KBM-7 (cell line): ENCODE results near the gene KCNB1.
A peak's percentile ranks its signal among the peaks of the same experiment; 100 is the strongest.

Experiments
- DNase-seq: peaks from one replicate; pipeline ENCODE4 v3.0.0-alpha.2; 2015
- in situ Hi-C: fragments of 300-500 bp; cut with MboI; formaldehyde crosslinking; loops from 2 replicates; pipeline ENCODE4 v1.14.3; 2020; ENCODE audit warnings: low sequenced_read_pairs, low pct_unique_long_range_greater_than_20kb, mixed read lengths

Gene KCNB1

GRCh38 chr20:49482621-49483017 is at the start of gene KCNB1:
Gene KCNB1 (minus strand): TSS chr20:49482668. CDS start chr20:49482480, 188 bp downstream.
- in situ Hi-C loops: no loop called here
- peak; percentile 69 for DNase-seq

DNA sequence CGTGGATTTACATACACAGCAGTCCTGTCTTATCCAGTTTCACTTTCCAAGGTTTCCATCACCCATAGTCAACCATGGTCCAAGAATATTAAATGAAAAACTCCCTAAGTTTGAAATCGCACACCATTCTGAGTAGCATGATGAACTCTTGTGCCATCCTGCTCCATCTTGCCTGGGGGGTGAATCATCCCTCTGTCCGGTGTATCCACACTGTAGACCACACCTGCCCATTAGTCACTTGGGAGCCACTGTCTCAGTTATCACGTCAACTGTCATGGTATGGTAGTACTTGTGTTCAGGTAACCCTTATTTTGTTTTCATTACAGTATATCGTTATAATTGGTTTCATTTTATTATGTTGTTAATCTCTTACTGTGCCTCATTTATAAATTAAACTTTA is 47.0 kb upstream of the KCNB1 start:
- in situ Hi-C loops: no loop called here
- no peak for DNase-seq

DNA sequence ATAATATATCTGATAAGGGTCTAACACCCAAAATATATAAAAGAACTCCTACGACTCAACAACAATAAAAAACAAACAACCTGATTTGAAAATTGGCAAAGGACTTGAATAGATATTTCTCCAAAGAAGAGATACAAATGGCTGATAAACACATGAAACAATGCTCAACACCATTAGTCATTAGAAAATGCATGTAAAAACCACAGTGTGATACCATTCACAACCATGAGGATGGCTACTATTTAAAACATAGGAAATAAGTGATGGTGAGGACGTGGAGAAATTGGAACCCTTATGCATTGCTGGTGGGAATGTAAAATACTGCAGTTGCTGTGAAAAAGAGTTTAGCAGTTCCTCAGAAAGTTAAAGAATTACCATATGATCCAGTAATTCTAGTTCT is 44.1 kb upstream of the KCNB1 start:
- no peak for DNase-seq
- in situ Hi-C loops: no loop called here

- in situ Hi-C loops: no loop called here
- no peak for DNase-seq
Measured at GRCh38 chr20:49526056-49526455, 43.6 kb upstream of the KCNB1 start.

DNA sequence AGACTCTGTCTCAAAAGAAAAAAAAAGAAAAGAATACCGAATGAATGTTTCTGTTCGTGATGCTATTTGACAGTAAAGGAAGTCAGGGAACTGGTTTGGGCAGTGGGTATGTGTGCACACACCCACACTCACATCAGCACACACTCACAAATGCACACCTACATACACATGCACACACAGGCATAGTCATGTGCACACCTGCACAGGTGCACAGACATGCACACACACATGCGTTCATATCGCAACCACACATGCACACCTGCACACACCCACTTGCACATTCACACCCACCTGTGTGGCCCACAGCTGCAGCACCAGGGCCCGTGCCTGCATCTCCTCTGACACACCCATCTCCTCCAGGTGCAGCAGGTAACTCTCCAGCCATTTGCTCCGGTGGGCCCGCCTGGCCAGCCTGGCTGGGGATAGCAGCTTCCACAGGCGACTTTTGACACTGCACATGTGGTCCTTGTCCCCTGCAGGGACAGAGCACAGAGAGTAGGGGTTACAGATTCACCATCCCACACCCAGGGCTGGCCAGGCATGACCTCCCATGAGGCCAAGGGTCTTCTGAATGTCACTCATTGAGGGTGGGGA is 41.4 kb upstream of the KCNB1 start:
- in situ Hi-C loops: loop anchor here (25.0 kb wide), 1 partner anchor 187 kb away; no protein-coding TSS in a partner anchor
- DNase-seq: no peak

GRCh38 chr20:49521356-49521755 is 38.9 kb upstream of the KCNB1 start:
- no peak for DNase-seq
- in situ Hi-C loops: loop anchor here (25.0 kb wide), 1 partner anchor 184 kb away; no protein-coding TSS in a partner anchor

DNA sequence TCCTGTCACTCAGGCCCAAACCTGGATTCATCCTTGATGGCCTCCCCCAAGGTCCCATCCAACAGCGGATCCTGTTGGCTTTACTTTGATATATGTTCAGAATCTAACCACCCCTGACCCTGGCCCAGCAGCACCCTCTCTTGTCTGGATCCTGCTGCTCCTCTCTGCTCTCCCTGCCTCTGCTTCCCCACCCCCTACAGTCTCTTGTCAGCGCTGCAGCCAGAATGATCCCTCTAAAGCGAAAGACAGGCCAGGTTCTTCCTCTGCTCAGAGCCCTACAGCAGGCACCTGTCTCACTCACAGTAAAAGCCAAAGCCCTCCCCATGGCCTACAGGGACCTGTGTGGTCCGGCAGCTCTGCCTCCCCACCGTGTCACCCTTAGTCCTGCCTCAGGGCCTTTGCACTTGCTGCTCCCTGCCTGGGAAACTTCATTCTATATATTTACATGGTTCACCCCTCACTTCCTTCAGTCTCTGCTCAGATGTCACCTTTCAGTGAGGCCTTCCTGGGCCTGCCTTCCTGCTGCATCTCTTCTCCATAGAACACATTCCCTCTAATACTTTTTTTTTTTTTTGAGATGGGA is 37.4 kb upstream of the KCNB1 start:
- no peak for DNase-seq
- in situ Hi-C loops: loop anchor here (25.0 kb wide), 1 partner anchor 183 kb away; no protein-coding TSS in a partner anchor

- no peak for DNase-seq
- in situ Hi-C loops: loop anchor here (25.0 kb wide), 1 partner anchor 182 kb away; no protein-coding TSS in a partner anchor
Measured at GRCh38 chr20:49519212-49519712, 36.8 kb upstream of the KCNB1 start.

- in situ Hi-C loops: loop anchor here (25.0 kb wide), 1 partner anchor 181 kb away; no protein-coding TSS in a partner anchor
- DNase-seq: no peak
Measured at GRCh38 chr20:49518576-49518975, 36.1 kb upstream of the KCNB1 start.

DNA sequence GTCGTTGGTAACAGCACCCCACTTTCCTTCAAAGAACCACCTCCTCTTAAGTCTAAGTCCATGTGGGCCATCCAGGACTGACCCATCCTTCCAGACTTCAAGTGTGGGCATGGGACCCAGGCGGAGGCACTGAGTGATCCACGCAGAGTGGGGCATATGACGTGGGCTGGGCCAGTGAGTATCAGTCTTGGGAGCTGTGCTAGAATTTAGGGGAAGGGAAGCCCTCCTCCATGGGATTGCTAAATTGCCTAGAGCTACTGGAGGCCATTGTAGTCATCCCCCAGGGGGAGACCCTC is 35.3 kb upstream of the KCNB1 start:
- DNase-seq: no peak
- in situ Hi-C loops: loop anchor here (25.0 kb wide), 1 partner anchor 180 kb away; no protein-coding TSS in a partner anchor

DNA sequence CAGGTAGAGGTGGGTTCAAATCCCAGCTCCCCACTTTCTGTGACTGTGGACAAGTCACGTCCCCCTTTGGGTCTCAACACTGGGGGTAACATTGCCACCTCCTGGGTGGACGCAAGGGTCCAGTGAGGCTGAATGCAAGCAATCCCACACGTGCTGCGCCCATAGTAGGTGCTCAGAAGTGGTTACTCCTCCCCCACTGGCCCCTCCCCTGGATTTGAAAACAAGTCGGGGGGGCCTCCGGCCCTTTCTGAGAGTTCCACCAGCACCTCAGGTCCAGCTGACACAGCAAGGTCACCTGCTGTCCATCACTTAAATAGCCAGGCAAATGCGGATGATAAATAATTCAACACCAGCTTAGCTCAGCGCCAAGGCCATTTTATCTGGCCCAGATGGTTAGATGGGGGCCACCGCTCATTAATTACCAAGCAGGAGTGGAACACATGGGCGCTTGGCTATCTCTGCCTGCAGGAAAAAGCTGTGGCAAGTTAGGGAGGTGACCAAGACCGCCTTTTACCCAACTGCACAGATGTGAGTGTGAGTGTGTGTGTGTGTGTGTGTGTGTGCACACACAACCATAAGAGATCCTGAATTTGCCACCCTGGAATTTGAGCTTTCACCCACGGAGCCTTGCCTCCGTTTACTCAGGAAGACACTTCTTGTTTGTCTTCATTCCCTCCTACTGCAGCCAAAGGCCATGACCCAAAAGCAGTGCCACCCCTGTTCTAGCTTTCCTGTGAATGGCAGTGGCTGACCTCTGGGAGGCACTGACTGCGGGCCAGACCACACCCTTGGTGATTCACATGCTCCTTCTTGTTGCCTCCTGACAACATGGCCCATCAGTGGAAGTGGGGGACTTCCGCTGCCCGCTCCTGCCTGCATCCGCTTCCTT is 34.7 kb upstream of the KCNB1 start:
- in situ Hi-C loops: loop anchor here (25.0 kb wide), 1 partner anchor 180 kb away; no protein-coding TSS in a partner anchor
- DNase-seq: no peak

- in situ Hi-C loops: loop anchor here (25.0 kb wide), 1 partner anchor 178 kb away; no protein-coding TSS in a partner anchor
- DNase-seq: no peak
Measured at GRCh38 chr20:49515586-49515985, 33.1 kb upstream of the KCNB1 start.

GRCh38 chr20:49513517-49513916 is 31.0 kb upstream of the KCNB1 start:
- DNase-seq: no peak
- in situ Hi-C loops: loop anchor here (25.0 kb wide), 1 partner anchor 176 kb away; no protein-coding TSS in a partner anchor

DNA sequence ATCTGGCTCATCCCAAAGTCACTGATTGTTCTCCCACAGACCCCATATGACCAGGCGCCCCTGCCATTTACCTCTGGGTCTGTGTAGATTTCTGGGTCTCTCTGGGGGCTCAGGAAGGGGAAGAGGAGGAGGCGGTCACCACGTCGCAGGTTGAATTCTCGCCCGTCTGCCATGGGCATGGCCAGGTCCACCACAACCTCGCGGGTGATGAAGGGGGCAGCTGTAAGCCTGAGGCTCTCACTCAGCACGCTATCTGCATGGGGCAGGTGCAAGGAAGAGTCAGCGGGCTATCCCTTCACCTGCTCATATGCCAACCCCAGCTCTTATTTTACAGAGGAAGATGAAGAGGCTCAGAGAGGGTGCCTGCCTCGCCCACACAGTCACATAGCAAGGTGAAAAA is 30.5 kb upstream of the KCNB1 start:
- no peak for DNase-seq
- in situ Hi-C loops: loop anchor here (25.0 kb wide), 1 partner anchor 176 kb away; no protein-coding TSS in a partner anchor

- in situ Hi-C loops: loop anchor here (25.0 kb wide), 1 partner anchor 175 kb away; no protein-coding TSS in a partner anchor
Measured at GRCh38 chr20:49511788-49512525, 29.5 kb upstream of the KCNB1 start.

GRCh38 chr20:49510562-49511122 is 28.2 kb upstream of the KCNB1 start:
- no peak for DNase-seq
- in situ Hi-C loops: loop anchor here (25.0 kb wide), 1 partner anchor 173 kb away; no protein-coding TSS in a partner anchor

More at GRCh38 chr20:49511788-49512525, 29.5 kb upstream of the KCNB1 start:
- DNase-seq: no peak

GRCh38 chr20:49508435-49509199 is 26.1 kb upstream of the KCNB1 start:
- peak; percentile 36 for DNase-seq
- in situ Hi-C loops: loop anchor here (25.0 kb wide), 1 partner anchor 171 kb away; no protein-coding TSS in a partner anchor
